ENCODE measurements around the gene COX7A2. TPM values are rescaled to one million over a fixed set of nuclear protein-coding genes. Genes with fewer than 3 reads are reported as not detected.

Gene COX7A2
- total RNA-seq, 1 experiment from 2014 or later = 600 TPM

- ChIA-PET RAD21 (ENCODE audit: low non-redundant PET in 1 of 2, low total read pairs in 2 of 2, uncharacterized antibody in 2 of 2, unreplicated experiment in 2 of 2) (interaction anchor here in 1 of 2 experiments (0.5 to 1.5 kb wide), 5 partner anchors 97 to 1817 kb away, joined by 3 to 5 read pairs (median 4); no protein-coding TSS in a partner anchor), POLR2A (no interaction called here), CTCF (interaction anchor here (0.6 to 3.9 kb wide), 18 partner anchors 13 to 1467 kb away, joined by 3 to 25 read pairs (median 5); no protein-coding TSS in a partner anchor)
- Histone ChIP-seq H3K9me3 (ENCODE audit: control insufficient read depth in 1 of 2, insufficient read depth in 1 of 2, low read depth in 1 of 2, low read length in 2 of 2) (no peaks in the 10 kb centered on the region), H4K20me1 (ENCODE audit: insufficient read depth) (no peaks in the 10 kb centered on the region), H2AFZ (ENCODE audit: low read depth, low read length, poor library complexity, severe bottlenecking) (peak overlapping the region; percentile 52), H3K9ac (ENCODE audit: low read length) (peak overlapping the region; percentile 81), H3K79me2 (ENCODE audit: insufficient read depth, low read length) (peaks cover 60% of the 10 kb centered on the region), H3K4me2 (ENCODE audit: low read length) (peak overlapping the region; percentile 87), H3K36me3 (ENCODE audit: control insufficient read depth in 1 of 2, insufficient read depth in 2 of 2, low read length in 2 of 2) (no peaks in the 10 kb centered on the region), H3K27me3 (ENCODE audit: insufficient read depth, low read length) (no peaks in the 10 kb centered on the region), H3K4me1 (ENCODE audit: control insufficient read depth in 1 of 2, insufficient read depth in 2 of 2, low read length in 2 of 2) (peaks cover 18 to 54% of the 10 kb centered on the region in 2 experiments), H3K4me3 (replicated peaks in 1 of 2; ENCODE audit: low read depth in 1 of 2, low read length in 2 of 2) (peak overlapping the region; percentile 72 to 80), H3K27ac (ENCODE audit: low read depth, low read length) (peak overlapping the region; percentile 76), H3K9me2 (ENCODE audit: insufficient read depth) (no peaks in the 10 kb centered on the region)
- peak; percentile 86 for DNase-seq (ENCODE audit: low read depth, low spot score)
- ATAC-seq = peak; percentile 5; the same call in 1 of the 2 replicates
- no TSS peak for BruUV-seq (replicated peaks)
- intact Hi-C loops (cut with micrococcal nuclease) = loop anchor here (1.0 to 10.0 kb wide), 7 partner anchors 266 to 1350 kb away; no protein-coding TSS in a partner anchor
- TF ChIP-seq EZH2phosphoT487 (IDR thresholded peaks at IDR 0.05; ENCODE audit: borderline replicate concordance) = no peak
- TF ChIP-seq MAX (IDR thresholded peaks at IDR 0.05) = 0 out of 2 replicates have a peak, but pooled peaks have one; percentile 41
- no peak for TF ChIP-seq ZFX (IDR thresholded peaks at IDR 0.05)
- 0 out of 2 replicates have a peak, but pooled peaks have one; percentile 41 for TF ChIP-seq CBX3 (IDR thresholded peaks at IDR 0.05; ENCODE audit: low read depth)
- peak; percentile 15 for TF ChIP-seq YY1 (IDR thresholded peaks at IDR 0.05; ENCODE audit: extremely low read depth, insufficient replicate concordance, low read depth, low read length)
- TF ChIP-seq SRF (IDR thresholded peaks at IDR 0.05; ENCODE audit: low read depth) = no peak
- peak; percentile 96 for TF ChIP-seq RAD21 (IDR thresholded peaks at IDR 0.05; ENCODE audit: low read depth)
- no peak for TF ChIP-seq ELF1 (IDR thresholded peaks at IDR 0.05; ENCODE audit: borderline replicate concordance, low read depth)
- TF ChIP-seq FOSL1 (IDR thresholded peaks at IDR 0.05; ENCODE audit: low read depth) = peak; percentile 26; the same call in 1 of the 2 replicates
- no peak for TF ChIP-seq TCF7L2 (IDR thresholded peaks at IDR 0.05; ENCODE audit: borderline replicate concordance, extremely low read depth, insufficient read depth, insufficient read length)
- 0 out of 2 replicates have a peak, but pooled peaks have one; percentile 20 for TF ChIP-seq JUND (IDR thresholded peaks at IDR 0.05)
- no peak for TF ChIP-seq SIN3A (IDR thresholded peaks at IDR 0.05; ENCODE audit: low read depth)
- TF ChIP-seq CTCF (IDR thresholded peaks at IDR 0.05 in 2 of 3, conservative IDR thresholded peaks at IDR 0.05 in 1 of 3; ENCODE audit: borderline replicate concordance in 1 of 3, insufficient read depth in 1 of 3, low read depth in 2 of 3, low read length in 2 of 3) = peak; percentile 76 to 84 (median 81)
- TF ChIP-seq SP1 (IDR thresholded peaks at IDR 0.05; ENCODE audit: low read depth) = no peak
- peak; percentile 67 for TF ChIP-seq ZBTB33 (IDR thresholded peaks at IDR 0.05; ENCODE audit: extremely low read depth, insufficient replicate concordance, low read length)
Observed at GRCh38 chr6:75204217-75204958, 39.2 kb downstream of the COX7A2 start.
